Esophagus squamous epithelium (tissue), 5 donors: ENCODE measurements around the gene TBCCD1. TPM values are rescaled to one million over a fixed set of nuclear protein-coding genes. Genes with fewer than 3 reads are reported as not detected.

Source experiments
- DNase-seq: peaks from one replicate; lab custom pipeline; 2025; lab: John Stamatoyannopoulos, UW
- H3K27ac ChIP-seq, 4 donors: fragments of 200-600 bp; sonication (generic); one replicate each; pipeline ENCODE4 v1.5.1; 2016 to 2019; ENCODE audit warnings: mild to moderate bottlenecking in 1 of 4
- H3K27me3 ChIP-seq, 4 donors: fragments of 200-600 bp; sonication (generic); 1 replicate in 3 of 4; 2 replicates in 1 of 4; pipeline versions ENCODE4 v1.5.1 to v1.6.0; 2017 to 2021; ENCODE audit warnings: antibody characterized with exemption in 1 of 4
- H3K36me3 ChIP-seq, 3 donors: fragments of 200-600 bp; sonication (generic); one replicate each; pipeline ENCODE4 v1.5.1; 2016 to 2019
- H3K4me1 ChIP-seq, 3 donors: fragments of 200-600 bp; sonication (generic); one replicate each; pipeline ENCODE4 v1.5.1; 2017 to 2019
- H3K4me3 ChIP-seq, 4 donors: fragments of 200-600 bp; sonication (generic); 1 replicate in 3 of 4; 2 replicates in 1 of 4; pipeline ENCODE4 v1.5.1; 2016 to 2019; ENCODE audit warnings: mild to moderate bottlenecking in 2 of 4, moderate library complexity in 1 of 4
- H3K9me3 ChIP-seq, 3 donors: fragments of 200-600 bp; sonication (generic); one replicate each; pipeline ENCODE4 v1.5.1; 2016 to 2019
- CTCF ChIP-seq, 6 experiments: fragments of 450-650 bp in 4 of 6; fragments of 200-600 bp in 2 of 6; sonication (generic) in 2 of 6; IDR thresholded peaks; one replicate each; pipeline ENCODE4 v1.5.1; 2016 to 2019; ENCODE audit warnings: antibody characterized with exemption in 6 of 6, mild to moderate bottlenecking in 4 of 6, moderate library complexity in 4 of 6
- POLR2A ChIP-seq, 4 donors: fragments of 450-650 bp; IDR thresholded peaks; one replicate each; pipeline ENCODE4 v1.6.1; 2017; ENCODE audit warnings: antibody characterized with exemption in 4 of 4, mild to moderate bottlenecking in 4 of 4, moderate library complexity in 3 of 4
- WGBS, 2 donors: methylation state at CpG; one replicate each; pipeline ENCODE4 v1.1.5; 2018; 5-methylcytosine and 5-hydroxymethylcytosine counted together
- intact Hi-C: fragments of 100-400 bp; cut with DNase I; formaldehyde crosslinking; loops from one replicate; pipeline ENCODE4 v1.15.0; 2022
- total RNA-seq, 4 donors: library from RNA; depleted of rRNA; stranded (reverse); fragments of >200 nt; gene quantifications; one replicate each; pipeline ENCODE4 v1.1.0, GENCODE V29; 2016
- donor health status: DM: yes; HTN: yes; CAD: no.

TBCCD1 gene
- total RNA-seq, 4 donors from 2014 or later: 6.9 to 10.5 (median 7.9) TPM

GRCh38 chr3:186519021-186519658 is 48.0 kb downstream of the TBCCD1 start:
- H3K27ac ChIP-seq: no peak overlapping the region
- WGBS, 2 donors: 46 to 54% methylated on average over 6 of the region's 6 CpGs
- H3K36me3 ChIP-seq: no peaks in the 10 kb centered on the region
- no peaks in the 10 kb centered on the region for H3K4me1 ChIP-seq
- TF ChIP-seq POLR2A (IDR thresholded peaks at IDR 0.05): no peak
- no peak for TF ChIP-seq CTCF (IDR thresholded peaks at IDR 0.05)
- no peak overlapping the region for H3K4me3 ChIP-seq
- DNase-seq: no peak
- H3K9me3 ChIP-seq: peaks cover 0 to 5% (median 4%) of the 10 kb centered on the region in 3 donors
- intact Hi-C loops: no loop called here
- H3K27me3 ChIP-seq: peaks cover 0 to 77% (median 0%) of the 10 kb centered on the region in 4 donors

- H3K27ac ChIP-seq: no peak overlapping the region
- H3K36me3 ChIP-seq: no peaks in the 10 kb centered on the region
- DNase-seq: no peak
- H3K4me1 ChIP-seq: no peaks in the 10 kb centered on the region
- 37 to 56% methylated on average over 3 to 4 of the region's 4 CpGs for WGBS, 2 donors
- intact Hi-C loops: no loop called here
- TF ChIP-seq POLR2A (IDR thresholded peaks at IDR 0.05) (no peak), CTCF (IDR thresholded peaks at IDR 0.05) (no peak)
- H3K4me3 ChIP-seq: no peak overlapping the region
- peaks cover 0 to 74% (median 0%) of the 10 kb centered on the region in 4 donors for H3K27me3 ChIP-seq
- peaks cover 0 to 5% (median 4%) of the 10 kb centered on the region in 3 donors for H3K9me3 ChIP-seq
Observed at GRCh38 chr3:186517218-186517617, 49.9 kb downstream of the TBCCD1 start.

DNA sequence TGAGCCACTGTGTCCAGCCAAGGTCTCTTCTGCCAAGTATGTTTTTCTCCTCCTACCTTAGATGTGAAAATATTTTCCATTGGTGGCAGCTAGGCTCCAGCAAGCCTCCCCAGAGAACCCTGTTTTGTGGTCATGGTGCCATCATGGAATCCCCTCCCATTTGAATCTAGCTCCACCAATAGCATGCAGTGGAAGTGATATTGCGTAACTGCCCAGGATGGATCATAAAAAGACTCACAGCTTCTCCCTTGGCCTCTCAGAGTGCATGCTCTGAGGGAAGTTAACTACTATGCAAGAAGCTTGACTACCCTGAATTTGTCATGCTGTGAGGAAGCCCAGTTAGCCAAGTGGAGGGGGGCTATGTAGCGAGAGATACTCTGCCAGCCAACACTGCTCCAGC is 50.5 kb downstream of the TBCCD1 start:
- Histone ChIP-seq H3K27ac (no peak overlapping the region), H3K4me3 (no peak overlapping the region), H3K4me1 (no peaks in the 10 kb centered on the region), H3K36me3 (no peaks in the 10 kb centered on the region), H3K9me3 (peaks cover 0 to 5% (median 4%) of the 10 kb centered on the region in 3 donors), H3K27me3 (peaks cover 0 to 70% (median 0%) of the 10 kb centered on the region in 4 donors)
- DNase-seq: no peak
- WGBS, 2 donors: 100% methylated on average over 2 of the region's 2 CpGs; no CpG with 5 or more reads in 1 of the 2 donors
- intact Hi-C loops: no loop called here
- TF ChIP-seq POLR2A (IDR thresholded peaks at IDR 0.05) (no peak), CTCF (IDR thresholded peaks at IDR 0.05) (no peak)

- Histone ChIP-seq H3K4me3 (no peak overlapping the region), H3K4me1 (no peaks in the 10 kb centered on the region), H3K27me3 (peaks cover 0 to 58% (median 0%) of the 10 kb centered on the region in 4 donors), H3K27ac (no peak overlapping the region), H3K9me3 (peaks cover 0 to 5% (median 4%) of the 10 kb centered on the region in 3 donors), H3K36me3 (no peaks in the 10 kb centered on the region)
- no peak for DNase-seq
- TF ChIP-seq POLR2A (IDR thresholded peaks at IDR 0.05) (no peak), CTCF (IDR thresholded peaks at IDR 0.05) (no peak)
- WGBS, 2 donors: 43 to 61% methylated on average over 4 of the region's 4 CpGs
- intact Hi-C loops: no loop called here
Observed at GRCh38 chr3:186515125-186515524, 52.0 kb downstream of the TBCCD1 start.

GRCh38 chr3:186514296-186515002 is 52.7 kb downstream of the TBCCD1 start:
- TF ChIP-seq CTCF (IDR thresholded peaks at IDR 0.05) (peak in 4 of 6 experiments; percentile 17 to 49 (median 32)), POLR2A (IDR thresholded peaks at IDR 0.05) (no peak)
- intact Hi-C loops: no loop called here
- no peak for DNase-seq
- H3K4me3 ChIP-seq: no peak overlapping the region
- no peaks in the 10 kb centered on the region for H3K4me1 ChIP-seq
- no peaks in the 10 kb centered on the region for H3K36me3 ChIP-seq
- H3K27me3 ChIP-seq: peaks cover 0 to 51% (median 0%) of the 10 kb centered on the region in 4 donors
- H3K27ac ChIP-seq: no peak overlapping the region
- 66 to 75% methylated on average over 3 of the region's 3 CpGs for WGBS, 2 donors
- H3K9me3 ChIP-seq: peaks cover 0 to 5% (median 4%) of the 10 kb centered on the region in 3 donors
